Neuronal stem cell (in vitro differentiated cells): ENCODE data around the gene ADAM19.

ENCODE experiments used
- DNase-seq: peaks from one replicate; pipeline ENCODE4 v3.0.0-alpha.2; 2013; ENCODE audit warnings: low spot score
- H2AFZ ChIP-seq: one replicate; pipeline ENCODE4 v1.6.1; 2013; ENCODE audit warnings: mild to moderate bottlenecking, low read length, inconsistent platforms
- H2AK5ac ChIP-seq: 2 replicates; pipeline ENCODE4 v1.6.1; 2013; ENCODE audit warnings: low read depth, mild to moderate bottlenecking, inconsistent platforms, low read length, moderate library complexity, mixed read lengths
- H2BK120ac ChIP-seq: 2 replicates; pipeline ENCODE4 v1.6.1; 2013; ENCODE audit warnings: low read depth, mild to moderate bottlenecking, inconsistent platforms, low read length, moderate library complexity, mixed read lengths
- H2BK12ac ChIP-seq: one replicate; pipeline ENCODE4 v1.6.1; 2013; ENCODE audit warnings: low read length, inconsistent platforms
- H2BK15ac ChIP-seq: 2 replicates; pipeline ENCODE4 v1.6.1; 2013; ENCODE audit warnings: mild to moderate bottlenecking, low read length, inconsistent platforms, mixed read lengths
- H2BK5ac ChIP-seq: one replicate; pipeline ENCODE4 v1.6.1; 2013; ENCODE audit warnings: inconsistent platforms, mild to moderate bottlenecking, low read length, moderate library complexity
- H3K14ac ChIP-seq: one replicate; pipeline ENCODE4 v1.6.1; 2013; ENCODE audit warnings: low read length, inconsistent platforms
- H3K18ac ChIP-seq: 2 replicates; pipeline ENCODE4 v1.6.1; 2013; ENCODE audit warnings: low read length, inconsistent platforms
- H3K23ac ChIP-seq: 2 replicates; pipeline ENCODE4 v1.6.1; 2013; ENCODE audit warnings: low read depth, mild to moderate bottlenecking, mixed read lengths, low read length, inconsistent platforms; ENCODE audit not compliant: poor library complexity
- H3K27ac ChIP-seq: replicated peaks from 3 replicates; pipeline ENCODE4 v1.5.1; 2013; ENCODE audit warnings: low read length, inconsistent platforms
- H3K27me3 ChIP-seq, 3 experiments: 2 replicates each; pipeline ENCODE4 v1.6.1; 2013; ENCODE audit warnings: low read length in 3 of 3, mild to moderate bottlenecking in 2 of 3, inconsistent platforms in 1 of 3, low read depth in 1 of 3, mixed read lengths in 1 of 3, moderate library complexity in 1 of 3; ENCODE audit not compliant: control insufficient read depth in 3 of 3, insufficient read depth in 3 of 3
- H3K36me3 ChIP-seq, 2 donors: replicated peaks in 1 of 2; 2 replicates each; pipeline ENCODE4 v1.6.1; 2013; ENCODE audit warnings: low read length in 2 of 2; ENCODE audit not compliant: control insufficient read depth in 2 of 2, insufficient read depth in 2 of 2
- H3K4ac ChIP-seq: 2 replicates; pipeline ENCODE4 v1.6.1; 2013; ENCODE audit warnings: inconsistent platforms, mild to moderate bottlenecking, low read length, moderate library complexity
- H3K4me1 ChIP-seq, 2 donors: 1 replicate in 1 of 2; 2 replicates in 1 of 2; pipeline ENCODE4 v1.6.1; 2013; ENCODE audit warnings: low read length in 2 of 2, low read depth in 1 of 2; ENCODE audit not compliant: control insufficient read depth in 2 of 2, insufficient read depth in 1 of 2
- H3K4me2 ChIP-seq: one replicate; pipeline ENCODE4 v1.6.1; 2013; ENCODE audit warnings: mild to moderate bottlenecking, low read length, inconsistent platforms; ENCODE audit not compliant: insufficient read depth, poor library complexity, severe bottlenecking
- H3K4me3 ChIP-seq, 2 donors: 2 replicates each; pipeline ENCODE4 v1.5.1; 2013; ENCODE audit warnings: low read length in 2 of 2, mild to moderate bottlenecking in 2 of 2, inconsistent platforms in 1 of 2, moderate library complexity in 1 of 2
- H3K79me1 ChIP-seq: one replicate; pipeline ENCODE4 v1.6.1; 2013; ENCODE audit warnings: low read depth, mild to moderate bottlenecking, inconsistent platforms, low read length, moderate library complexity
- H3K9ac ChIP-seq: one replicate; pipeline ENCODE4 v1.6.1; 2013; ENCODE audit warnings: mild to moderate bottlenecking, low read depth, low read length, inconsistent platforms; ENCODE audit not compliant: poor library complexity
- H3K9me3 ChIP-seq, 2 donors: replicated peaks in 1 of 2; 2 replicates each; pipeline versions ENCODE3 to v1.6.1; 2013; ENCODE audit warnings: low read length in 2 of 2, mild to moderate bottlenecking in 2 of 2, inconsistent platforms in 1 of 2, low read depth in 1 of 2, mixed read lengths in 1 of 2, moderate library complexity in 1 of 2; ENCODE audit not compliant: control insufficient read depth in 2 of 2, insufficient read depth in 1 of 2
- H4K8ac ChIP-seq: one replicate; pipeline ENCODE4 v1.6.1; 2013; ENCODE audit warnings: low read depth, mild to moderate bottlenecking, inconsistent platforms, low read length, moderate library complexity
- H4K91ac ChIP-seq: one replicate; pipeline ENCODE4 v1.6.1; 2013; ENCODE audit warnings: low read length, low read depth, mild to moderate bottlenecking, inconsistent platforms; ENCODE audit not compliant: poor library complexity
- WGBS, 2 donors: extraction: QIAGEN DNeasy Blood & Tissue Kit; methylation state at CpG; one replicate each; pipeline ENCODE4 v1.1.7; 2013; ENCODE audit warnings: missing lambda C conversion rate in 2 of 2, mixed read lengths in 1 of 2; ENCODE audit not compliant: insufficient read length in 2 of 2, insufficient replicate concordance in 1 of 2; ENCODE audit errors: extremely low coverage in 2 of 2; 5-methylcytosine and 5-hydroxymethylcytosine counted together

Gene ADAM19

GRCh38 chr5:157530226-157530972, 45.2 kb downstream of the ADAM19 start:
- no peak for DNase-seq
- Histone ChIP-seq H2AK5ac (no peak overlapping the region), H2AFZ (no peak overlapping the region), H4K8ac (no peak overlapping the region), H3K4me2 (no peak overlapping the region), H2BK12ac (no peak overlapping the region), H3K36me3 (no peaks in the 10 kb centered on the region), H3K14ac (no peak overlapping the region), H2BK15ac (no peak overlapping the region), H2BK120ac (no peak overlapping the region), H3K4me1 (peaks cover 1 to 6% of the 10 kb centered on the region in 2 donors), H2BK5ac (no peak overlapping the region), H3K4me3 (no peak overlapping the region), H3K27ac (no peak overlapping the region), H3K9ac (no peak overlapping the region), H3K23ac (no peak overlapping the region), H3K4ac (no peak overlapping the region), H3K9me3 (no peaks in the 10 kb centered on the region), H3K27me3 (no peaks in the 10 kb centered on the region), H3K79me1 (no peaks in the 10 kb centered on the region), H3K18ac (no peak overlapping the region), H4K91ac (no peak overlapping the region)
- no CpG with 5 or more reads among the region's 13 CpGs for WGBS, 2 donors

- Histone ChIP-seq H2BK5ac (no peak overlapping the region), H3K27me3 (no peaks in the 10 kb centered on the region), H3K4me3 (no peak overlapping the region), H3K4me1 (peaks cover 0 to 6% of the 10 kb centered on the region in 2 donors), H4K91ac (no peak overlapping the region), H4K8ac (no peak overlapping the region), H2AK5ac (no peak overlapping the region), H3K4me2 (no peak overlapping the region), H2BK15ac (no peak overlapping the region), H3K9me3 (no peaks in the 10 kb centered on the region), H2BK120ac (no peak overlapping the region), H3K9ac (no peak overlapping the region), H3K23ac (no peak overlapping the region), H3K36me3 (no peaks in the 10 kb centered on the region), H3K14ac (no peak overlapping the region), H3K4ac (no peak overlapping the region), H3K79me1 (no peaks in the 10 kb centered on the region), H3K27ac (no peak overlapping the region), H3K18ac (no peak overlapping the region), H2AFZ (no peak overlapping the region), H2BK12ac (no peak overlapping the region)
- no CpG with 5 or more reads among the region's 1 CpG for whole genome bisulfite sequencing, 2 donors
- no peak for DNase-seq
Measured at GRCh38 chr5:157529002-157529401, 46.6 kb downstream of the ADAM19 start.

GRCh38 chr5:157528036-157528632, 47.4 kb downstream of the ADAM19 start:
- Histone ChIP-seq H2BK120ac (no peak overlapping the region), H3K27me3 (no peaks in the 10 kb centered on the region), H3K14ac (no peak overlapping the region), H3K23ac (no peak overlapping the region), H2BK5ac (no peak overlapping the region), H3K9me3 (no peaks in the 10 kb centered on the region), H3K79me1 (no peaks in the 10 kb centered on the region), H3K4ac (no peak overlapping the region), H2BK15ac (no peak overlapping the region), H2BK12ac (no peak overlapping the region), H4K8ac (no peak overlapping the region), H3K4me2 (no peak overlapping the region), H3K4me1 (peaks cover 0 to 8% of the 10 kb centered on the region in 2 donors), H4K91ac (no peak overlapping the region), H3K18ac (no peak overlapping the region), H2AK5ac (no peak overlapping the region), H3K27ac (no peak overlapping the region), H3K9ac (no peak overlapping the region), H3K36me3 (no peaks in the 10 kb centered on the region), H3K4me3 (no peak overlapping the region), H2AFZ (no peak overlapping the region)
- no peak for DNase-seq
- WGBS, 2 donors: no CpG with 5 or more reads among the region's 9 CpGs

GRCh38 chr5:157524887-157525286, 50.7 kb downstream of the ADAM19 start:
- Histone ChIP-seq H2BK12ac (no peak overlapping the region), H3K9me3 (no peaks in the 10 kb centered on the region), H3K27me3 (no peaks in the 10 kb centered on the region), H3K4me3 (no peak overlapping the region), H3K18ac (no peak overlapping the region), H2BK5ac (no peak overlapping the region), H4K8ac (no peak overlapping the region), H2AK5ac (no peak overlapping the region), H3K14ac (no peak overlapping the region), H3K4ac (no peak overlapping the region), H3K79me1 (no peaks in the 10 kb centered on the region), H2AFZ (no peak overlapping the region), H3K4me2 (no peak overlapping the region), H3K27ac (no peak overlapping the region), H3K9ac (no peak overlapping the region), H4K91ac (no peak overlapping the region), H3K23ac (no peak overlapping the region), H3K36me3 (peaks cover 0 to 1% of the 10 kb centered on the region in 2 donors), H2BK15ac (no peak overlapping the region), H3K4me1 (peaks cover 0 to 8% of the 10 kb centered on the region in 2 donors), H2BK120ac (no peak overlapping the region)
- WGBS, 2 donors: no CpG with 5 or more reads among the region's 4 CpGs
- no peak for DNase-seq
